ENCODE results near the gene CLDN8. TPM values are rescaled to one million over a fixed set of nuclear protein-coding genes. Genes with fewer than 3 reads are reported as not detected.

Gene CLDN8
- total RNA-seq, 1 donor from 2014 or later: not detected

DNA sequence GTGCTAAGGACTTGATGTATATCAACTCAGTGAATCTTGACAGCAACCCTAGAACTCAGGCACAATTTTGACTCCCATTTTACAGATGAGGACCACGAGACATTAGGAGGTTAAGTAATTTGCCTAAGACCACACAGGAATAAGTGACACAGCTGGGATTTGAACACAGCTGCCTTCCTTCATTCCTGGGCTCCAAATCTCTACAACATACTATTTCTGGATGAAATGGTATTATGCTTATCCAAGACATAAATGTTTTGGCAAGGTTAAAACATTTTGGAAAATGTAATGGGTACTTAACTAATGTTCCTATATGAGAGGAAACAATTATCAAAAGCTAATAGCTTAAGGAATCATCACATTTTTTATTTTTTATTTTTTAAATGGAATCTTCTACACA, 4.8 kb downstream of the CLDN8 start:
- no peaks in the 10 kb centered on the region for H3K9me3 Mint-ChIP-seq (ENCODE audit: unreplicated experiment)
- TF ChIP-seq, protein P1, sequence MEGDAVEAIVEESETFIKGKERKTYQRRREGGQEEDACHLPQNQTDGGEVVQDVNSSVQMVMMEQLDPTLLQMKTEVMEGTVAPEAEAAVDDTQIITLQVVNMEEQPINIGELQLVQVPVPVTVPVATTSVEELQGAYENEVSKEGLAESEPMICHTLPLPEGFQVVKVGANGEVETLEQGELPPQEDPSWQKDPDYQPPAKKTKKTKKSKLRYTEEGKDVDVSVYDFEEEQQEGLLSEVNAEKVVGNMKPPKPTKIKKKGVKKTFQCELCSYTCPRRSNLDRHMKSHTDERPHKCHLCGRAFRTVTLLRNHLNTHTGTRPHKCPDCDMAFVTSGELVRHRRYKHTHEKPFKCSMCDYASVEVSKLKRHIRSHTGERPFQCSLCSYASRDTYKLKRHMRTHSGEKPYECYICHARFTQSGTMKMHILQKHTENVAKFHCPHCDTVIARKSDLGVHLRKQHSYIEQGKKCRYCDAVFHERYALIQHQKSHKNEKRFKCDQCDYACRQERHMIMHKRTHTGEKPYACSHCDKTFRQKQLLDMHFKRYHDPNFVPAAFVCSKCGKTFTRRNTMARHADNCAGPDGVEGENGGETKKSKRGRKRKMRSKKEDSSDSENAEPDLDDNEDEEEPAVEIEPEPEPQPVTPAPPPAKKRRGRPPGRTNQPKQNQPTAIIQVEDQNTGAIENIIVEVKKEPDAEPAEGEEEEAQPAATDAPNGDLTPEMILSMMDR (IDR thresholded peaks at IDR 0.05): no peak
- no peak overlapping the region for H3K27ac Mint-ChIP-seq (ENCODE audit: unreplicated experiment)
- no peak overlapping the region for H3K4me3 Mint-ChIP-seq (ENCODE audit: unreplicated experiment)
- H3K36me3 Mint-ChIP-seq (ENCODE audit: unreplicated experiment): no peaks in the 10 kb centered on the region
- H3K27me3 Mint-ChIP-seq (ENCODE audit: unreplicated experiment): no peaks in the 10 kb centered on the region
- peaks cover 12% of the 10 kb centered on the region for H3K4me1 Mint-ChIP-seq (ENCODE audit: unreplicated experiment)
- no peak for DNase-seq (ENCODE audit: extremely low spot score, unreplicated experiment)

DNA sequence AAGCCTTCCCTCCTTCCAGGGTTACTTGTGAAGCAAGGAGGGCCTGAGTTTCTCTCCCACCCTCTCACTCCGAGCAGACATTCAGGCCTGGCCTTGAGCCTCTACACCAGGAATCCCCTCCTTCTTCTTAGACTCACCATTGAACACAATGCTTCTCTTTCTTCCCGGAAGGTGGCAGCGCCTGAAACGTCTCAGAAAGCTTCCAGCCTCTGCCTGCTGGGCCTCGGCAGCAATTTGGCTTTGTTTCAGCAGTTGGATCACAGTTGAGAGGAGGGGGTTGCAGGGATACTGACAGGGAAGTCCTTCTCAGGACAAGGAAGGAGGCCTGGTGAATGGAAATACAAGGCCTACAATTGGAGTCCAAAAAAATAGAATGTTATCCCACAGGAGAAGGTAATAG, 6.3 kb downstream of the CLDN8 start:
- TF ChIP-seq, protein P1 (IDR thresholded peaks at IDR 0.05): peak; percentile 36
- H3K27me3 Mint-ChIP-seq (ENCODE audit: unreplicated experiment): no peaks in the 10 kb centered on the region
- no peaks in the 10 kb centered on the region for H3K9me3 Mint-ChIP-seq (ENCODE audit: unreplicated experiment)

DNA sequence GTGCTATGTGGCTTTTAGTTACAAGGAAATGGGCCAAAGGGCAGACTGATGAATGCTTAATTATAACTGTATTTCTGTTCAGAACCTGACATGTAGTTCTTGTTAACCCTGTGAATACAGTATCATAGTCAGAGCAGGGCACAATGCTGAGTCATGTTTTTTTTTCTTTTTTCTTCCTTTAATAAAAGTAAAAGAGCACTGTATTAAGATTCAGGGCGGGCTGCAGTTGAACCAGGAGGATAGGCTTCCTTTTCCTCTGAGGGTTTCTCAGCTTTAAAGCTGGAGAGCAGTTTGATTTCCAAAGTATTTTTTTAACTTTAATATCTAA, 8.7 kb downstream of the CLDN8 start:
- H3K36me3 Mint-ChIP-seq (ENCODE audit: unreplicated experiment): no peaks in the 10 kb centered on the region
- no peak overlapping the region for H3K4me3 Mint-ChIP-seq (ENCODE audit: unreplicated experiment)
- H3K27me3 Mint-ChIP-seq (ENCODE audit: unreplicated experiment): no peaks in the 10 kb centered on the region
- peaks cover 12% of the 10 kb centered on the region for H3K4me1 Mint-ChIP-seq (ENCODE audit: unreplicated experiment)
- H3K27ac Mint-ChIP-seq (ENCODE audit: unreplicated experiment): peak overlapping the region; percentile 23
- H3K9me3 Mint-ChIP-seq (ENCODE audit: unreplicated experiment): no peaks in the 10 kb centered on the region
- TF ChIP-seq, protein P1 (IDR thresholded peaks at IDR 0.05): no peak
- no peak for DNase-seq (ENCODE audit: extremely low spot score, unreplicated experiment)

More for the DNA sequence above, 6.3 kb downstream of the CLDN8 start:
- no peak overlapping the region for H3K4me3 Mint-ChIP-seq (ENCODE audit: unreplicated experiment)
- H3K4me1 Mint-ChIP-seq (ENCODE audit: unreplicated experiment): peaks cover 12% of the 10 kb centered on the region
- H3K36me3 Mint-ChIP-seq (ENCODE audit: unreplicated experiment): no peaks in the 10 kb centered on the region
- H3K27ac Mint-ChIP-seq (ENCODE audit: unreplicated experiment): no peak overlapping the region
- no peak for DNase-seq (ENCODE audit: extremely low spot score, unreplicated experiment)

DNA sequence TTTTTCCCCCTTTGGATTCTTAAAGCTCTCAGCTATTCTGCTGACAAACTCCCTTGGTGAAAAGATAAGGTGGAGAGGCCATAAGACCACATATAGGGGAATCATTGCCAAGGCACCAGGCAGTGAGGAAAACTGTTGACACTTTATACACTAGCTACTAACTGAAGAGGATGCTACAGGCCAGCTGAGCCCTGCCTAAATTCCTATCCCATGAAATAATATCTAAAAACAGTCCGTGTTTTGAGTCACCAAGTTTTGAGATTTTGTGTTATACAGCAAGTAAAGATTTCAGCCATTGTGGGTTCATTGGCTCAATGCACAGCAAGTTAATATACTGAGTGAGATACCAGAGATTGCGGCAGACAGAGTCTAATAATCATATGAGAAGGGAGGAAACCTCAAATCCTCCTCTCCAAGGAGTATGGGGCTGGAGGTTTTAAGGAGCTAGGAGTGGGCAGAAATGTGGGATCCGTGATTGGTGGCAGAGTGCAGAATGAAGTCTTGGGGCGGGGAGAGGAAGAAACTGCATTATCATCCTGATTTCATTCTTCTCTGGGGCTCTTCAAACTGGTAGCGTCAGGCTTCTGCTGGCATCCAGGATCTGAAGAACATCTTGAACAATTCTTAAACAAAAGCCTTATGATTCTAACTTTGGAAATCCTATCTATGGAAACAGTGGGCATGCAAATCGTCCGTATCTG, 9.2 kb downstream of the CLDN8 start:
- DNase-seq (ENCODE audit: extremely low spot score, unreplicated experiment): no peak
- Mint-ChIP-seq H3K4me3 (ENCODE audit: unreplicated experiment) (no peak overlapping the region), H3K27me3 (ENCODE audit: unreplicated experiment) (no peaks in the 10 kb centered on the region), H3K4me1 (ENCODE audit: unreplicated experiment) (peaks cover 12% of the 10 kb centered on the region), H3K27ac (ENCODE audit: unreplicated experiment) (peak overlapping the region; percentile 23), H3K36me3 (ENCODE audit: unreplicated experiment) (no peaks in the 10 kb centered on the region), H3K9me3 (ENCODE audit: unreplicated experiment) (no peaks in the 10 kb centered on the region)
- TF ChIP-seq, protein P1 (IDR thresholded peaks at IDR 0.05): no peak

DNA sequence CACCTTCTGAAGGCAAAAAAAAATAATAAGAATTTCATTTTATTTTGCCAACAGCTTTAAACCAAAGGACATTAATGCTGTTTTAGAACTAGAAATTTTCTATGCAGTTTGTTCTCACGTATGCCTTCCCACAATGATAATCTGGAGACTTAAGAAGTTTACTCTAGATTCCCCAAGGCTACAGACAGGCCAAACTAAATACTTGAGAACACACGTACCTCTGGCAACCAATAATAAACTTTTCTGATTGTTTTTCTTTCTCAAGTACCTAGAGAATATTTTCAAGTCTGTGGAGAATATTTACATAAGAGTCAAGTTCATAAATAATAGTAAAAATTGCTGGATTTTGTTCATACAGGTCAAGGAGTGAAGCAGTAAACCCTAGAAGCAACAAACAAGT, 15.9 kb downstream of the CLDN8 start:
- Mint-ChIP-seq H3K4me3 (ENCODE audit: unreplicated experiment) (no peak overlapping the region), H3K4me1 (ENCODE audit: unreplicated experiment) (peaks cover 2% of the 10 kb centered on the region), H3K9me3 (ENCODE audit: unreplicated experiment) (peaks cover 5% of the 10 kb centered on the region), H3K27ac (ENCODE audit: unreplicated experiment) (no peak overlapping the region), H3K27me3 (ENCODE audit: unreplicated experiment) (peaks cover 17% of the 10 kb centered on the region), H3K36me3 (ENCODE audit: unreplicated experiment) (no peaks in the 10 kb centered on the region)
- TF ChIP-seq, protein P1 (IDR thresholded peaks at IDR 0.05): no peak
- DNase-seq (ENCODE audit: extremely low spot score, unreplicated experiment): no peak

Measured in osteocyte (in vitro differentiated cells).